OCI-LY1 (cell line): ENCODE data around the gene BCL2L12.

Experiments
- CTCF ChIP-seq: fragments of 200-600 bp; sonication (generic), shearing (Covaris generic); IDR thresholded peaks from 2 replicates; pipeline ENCODE4 v1.5.1; 2017; ENCODE audit warnings: mild to moderate bottlenecking, antibody characterized with exemption, low read length, moderate library complexity, mixed read lengths
- EZH2 ChIP-seq: fragments of 200-600 bp; sonication (generic), shearing (Covaris generic); IDR thresholded peaks from 2 replicates; pipeline ENCODE4 v1.8.0; 2017; ENCODE audit warnings: borderline replicate concordance, mixed run types, mild to moderate bottlenecking, antibody characterized with exemption, low read length, moderate library complexity, mixed read lengths

- TF ChIP-seq CTCF (no peak), EZH2 (no peak)
These were observed 20.9 kb downstream of the BCL2L12 start for GRCh38 chr19:49686503-49687088.
